ENCODE data around the gene SYT8. TPM values are rescaled to one million over a fixed set of nuclear protein-coding genes. Genes with fewer than 3 reads are reported as not detected.

The SYT8 gene
- total and polyA plus RNA-seq, 11 donors = 0.08 TPM; not detected in 10

- no peaks in the 10 kb centered on the region for H3K27me3 ChIP-seq
- peaks cover 0 to 4% (median 0%) of the 10 kb centered on the region in 9 donors for H3K36me3 ChIP-seq
- ATAC-seq (peak in 2 of 4 donors; percentile 3 to 5), DNase-seq (peak in 3 of 5 donors; percentile 38 to 65 (median 65))
- H3K27ac ChIP-seq = peak overlapping the region; percentile 66 to 94 (median 86)
- intact Hi-C loops (cut with DNase I) = no loop called here
- no peak for TF ChIP-seq CTCF (IDR thresholded peaks at IDR 0.05)
- TF ChIP-seq POLR2A (IDR thresholded peaks at IDR 0.05) = no peak
- peaks cover 11 to 57% (median 24%) of the 10 kb centered on the region in 12 donors for H3K4me1 ChIP-seq
- H3K4me3 ChIP-seq = peak overlapping the region in 11 of 12 donors; percentile 13 to 70 (median 52)
- no peaks in the 10 kb centered on the region for H3K9me3 ChIP-seq
- 72 to 78% (median 75%) methylated on average over 25 to 30 of the region's 30 CpGs for WGBS, 4 donors
These were observed 30.3 kb downstream of the SYT8 start for GRCh38 chr11:1864831-1865665.

DNA sequence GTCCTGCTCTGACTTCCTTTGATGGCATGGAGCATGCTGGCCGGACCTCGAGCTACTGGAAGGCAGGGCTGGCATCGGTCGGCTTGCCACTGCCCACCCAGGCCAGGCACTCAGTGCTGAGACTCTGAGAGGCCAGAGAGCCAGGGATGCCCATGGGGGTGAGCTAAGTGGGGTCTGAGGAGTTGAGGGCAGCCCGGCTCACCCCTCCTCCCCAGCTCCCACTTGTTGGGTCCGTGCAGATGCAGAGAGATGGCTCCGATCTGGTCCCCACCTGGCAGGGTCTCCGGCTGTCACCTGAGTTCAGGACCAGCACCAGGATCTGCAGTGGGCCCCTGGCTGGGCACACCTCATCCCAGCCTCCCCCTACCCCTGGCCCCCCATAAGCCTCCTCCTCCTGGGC is 31.4 kb downstream of the SYT8 start:
- WGBS, 4 donors = 82 to 94% (median 85%) methylated on average over 2 to 8 of the region's 8 CpGs
- Histone ChIP-seq H3K27ac (peak overlapping the region in 7 of 12 donors; percentile 1 to 93 (median 54)), H3K4me3 (peak overlapping the region in 6 of 12 donors; percentile 52 to 70 (median 58)), H3K36me3 (peaks cover 0 to 4% (median 0%) of the 10 kb centered on the region in 9 donors), H3K27me3 (peaks cover 0 to 9% (median 0%) of the 10 kb centered on the region in 9 donors), H3K4me1 (peaks cover 11 to 69% (median 25%) of the 10 kb centered on the region in 12 donors), H3K9me3 (no peaks in the 10 kb centered on the region)
- TF ChIP-seq CTCF (IDR thresholded peaks at IDR 0.05) (no peak), POLR2A (IDR thresholded peaks at IDR 0.05) (no peak)
- intact Hi-C loops (cut with DNase I) = no loop called here
- ATAC-seq (no peak), DNase-seq (peak in 2 of 5 donors; percentile 19 to 44)

DNA sequence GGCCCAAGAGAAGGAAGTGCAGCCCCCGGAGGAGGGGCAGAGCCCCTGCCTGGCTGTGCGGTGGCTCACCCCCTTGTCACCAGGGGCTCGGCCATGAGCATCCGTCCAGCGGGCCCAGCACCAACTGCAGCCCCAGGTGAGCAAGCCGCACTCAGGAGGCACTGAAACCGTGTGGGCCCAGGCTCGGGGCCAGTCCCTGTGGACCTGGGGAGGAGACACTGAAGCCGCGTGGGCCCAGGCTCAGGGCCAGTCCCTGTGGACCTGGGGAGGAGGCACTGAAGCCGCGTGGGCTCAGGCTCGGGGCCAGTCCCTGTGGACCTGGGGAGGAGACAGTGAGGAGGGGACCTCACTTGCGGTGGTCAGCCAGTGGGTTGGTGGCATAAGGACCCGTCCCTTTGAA is 32.0 kb downstream of the SYT8 start:
- 56 to 95% (median 72%) methylated on average over 4 to 15 of the region's 15 CpGs for WGBS, 4 donors
- Histone ChIP-seq H3K36me3 (peaks cover 0 to 4% (median 0%) of the 10 kb centered on the region in 9 donors), H3K27me3 (peaks cover 0 to 10% (median 0%) of the 10 kb centered on the region in 9 donors), H3K4me1 (peaks cover 11 to 69% (median 25%) of the 10 kb centered on the region in 12 donors), H3K9me3 (no peaks in the 10 kb centered on the region), H3K27ac (peak overlapping the region in 7 of 12 donors; percentile 1 to 93 (median 54)), H3K4me3 (peak overlapping the region in 6 of 12 donors; percentile 52 to 70 (median 58))
- no peak for TF ChIP-seq CTCF (IDR thresholded peaks at IDR 0.05)
- no peak for TF ChIP-seq POLR2A (IDR thresholded peaks at IDR 0.05)
- intact Hi-C loops (cut with DNase I) = no loop called here
- DNase-seq (peak in 3 of 5 donors; percentile 24 to 61 (median 26)), ATAC-seq (no peak)

DNA sequence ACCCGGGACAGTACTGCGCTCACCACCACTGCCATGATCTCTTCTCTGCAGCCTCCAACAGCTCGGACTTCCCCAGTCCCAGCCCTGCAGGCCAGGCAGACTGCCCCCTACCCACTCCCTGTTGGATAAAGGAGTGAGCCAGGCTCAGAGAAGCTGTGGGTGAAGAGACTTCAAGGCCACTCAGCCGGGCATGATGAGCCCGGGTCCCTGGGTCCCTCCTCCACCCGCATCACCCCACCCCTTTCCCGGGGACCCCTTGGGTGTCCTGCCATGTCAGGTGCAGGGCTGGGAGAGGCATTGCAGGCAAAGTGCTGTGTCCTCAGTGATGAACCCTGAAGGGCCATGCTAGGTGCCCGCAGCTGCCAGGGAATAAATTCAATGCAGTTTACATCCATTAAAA is 32.6 kb downstream of the SYT8 start:
- peaks cover 11 to 65% (median 25%) of the 10 kb centered on the region in 12 donors for H3K4me1 ChIP-seq
- H3K4me3 ChIP-seq = peak overlapping the region in 6 of 12 donors; percentile 46 to 70 (median 58)
- intact Hi-C loops (cut with DNase I) = no loop called here
- peaks cover 0 to 10% (median 0%) of the 10 kb centered on the region in 9 donors for H3K27me3 ChIP-seq
- ATAC-seq (no peak), DNase-seq (peak in 3 of 5 donors; percentile 18 to 36 (median 18))
- 75 to 89% (median 81%) methylated on average over 5 to 8 of the region's 8 CpGs for WGBS, 4 donors
- H3K36me3 ChIP-seq = peaks cover 0 to 4% (median 0%) of the 10 kb centered on the region in 9 donors
- TF ChIP-seq CTCF (IDR thresholded peaks at IDR 0.05) (no peak), POLR2A (IDR thresholded peaks at IDR 0.05) (no peak)
- no peaks in the 10 kb centered on the region for H3K9me3 ChIP-seq
- H3K27ac ChIP-seq = peak overlapping the region in 7 of 12 donors; percentile 22 to 93 (median 86)
